ENCODE data around the gene BLNK. TPM values are rescaled to one million over a fixed set of nuclear protein-coding genes. Genes with fewer than 3 reads are reported as not detected.

The BLNK gene
- total RNA-seq, 1 donor from 2014 or later: not detected

DNA sequence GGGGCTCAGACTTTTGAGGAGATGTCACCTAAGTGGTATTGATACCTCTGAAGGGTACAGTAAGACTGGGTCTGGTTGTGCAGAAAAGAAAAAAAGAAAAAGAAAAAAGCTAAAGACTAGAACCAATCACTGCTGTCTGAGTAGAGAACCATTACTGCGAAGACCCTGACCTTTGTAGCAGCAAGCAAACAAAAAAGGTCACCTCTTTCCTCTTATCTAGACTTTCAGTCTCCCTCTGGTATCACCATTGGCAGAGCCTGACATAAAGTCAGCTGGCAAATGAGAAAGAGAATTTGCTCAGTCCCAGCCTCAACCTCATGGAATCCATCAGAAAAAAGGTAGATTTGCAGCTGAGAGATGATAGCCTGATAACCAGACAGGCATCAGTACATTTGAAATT is 30.2 kb upstream of the BLNK start:
- Mint-ChIP-seq H3K27ac (ENCODE audit: unreplicated experiment) (no peak overlapping the region), H3K4me3 (no peak overlapping the region), H3K9me3 (peaks cover 5% of the 10 kb centered on the region), H3K36me3 (ENCODE audit: low read depth) (no peaks in the 10 kb centered on the region), H3K27me3 (ENCODE audit: low read depth) (peaks cover 3% of the 10 kb centered on the region), H3K4me1 (peaks cover 10% of the 10 kb centered on the region)
- DNase-seq (ENCODE audit: low read depth, low spot score): no peak
- TF ChIP-seq, protein P1, sequence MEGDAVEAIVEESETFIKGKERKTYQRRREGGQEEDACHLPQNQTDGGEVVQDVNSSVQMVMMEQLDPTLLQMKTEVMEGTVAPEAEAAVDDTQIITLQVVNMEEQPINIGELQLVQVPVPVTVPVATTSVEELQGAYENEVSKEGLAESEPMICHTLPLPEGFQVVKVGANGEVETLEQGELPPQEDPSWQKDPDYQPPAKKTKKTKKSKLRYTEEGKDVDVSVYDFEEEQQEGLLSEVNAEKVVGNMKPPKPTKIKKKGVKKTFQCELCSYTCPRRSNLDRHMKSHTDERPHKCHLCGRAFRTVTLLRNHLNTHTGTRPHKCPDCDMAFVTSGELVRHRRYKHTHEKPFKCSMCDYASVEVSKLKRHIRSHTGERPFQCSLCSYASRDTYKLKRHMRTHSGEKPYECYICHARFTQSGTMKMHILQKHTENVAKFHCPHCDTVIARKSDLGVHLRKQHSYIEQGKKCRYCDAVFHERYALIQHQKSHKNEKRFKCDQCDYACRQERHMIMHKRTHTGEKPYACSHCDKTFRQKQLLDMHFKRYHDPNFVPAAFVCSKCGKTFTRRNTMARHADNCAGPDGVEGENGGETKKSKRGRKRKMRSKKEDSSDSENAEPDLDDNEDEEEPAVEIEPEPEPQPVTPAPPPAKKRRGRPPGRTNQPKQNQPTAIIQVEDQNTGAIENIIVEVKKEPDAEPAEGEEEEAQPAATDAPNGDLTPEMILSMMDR (conservative IDR thresholded peaks at IDR 0.05): no peak

DNA sequence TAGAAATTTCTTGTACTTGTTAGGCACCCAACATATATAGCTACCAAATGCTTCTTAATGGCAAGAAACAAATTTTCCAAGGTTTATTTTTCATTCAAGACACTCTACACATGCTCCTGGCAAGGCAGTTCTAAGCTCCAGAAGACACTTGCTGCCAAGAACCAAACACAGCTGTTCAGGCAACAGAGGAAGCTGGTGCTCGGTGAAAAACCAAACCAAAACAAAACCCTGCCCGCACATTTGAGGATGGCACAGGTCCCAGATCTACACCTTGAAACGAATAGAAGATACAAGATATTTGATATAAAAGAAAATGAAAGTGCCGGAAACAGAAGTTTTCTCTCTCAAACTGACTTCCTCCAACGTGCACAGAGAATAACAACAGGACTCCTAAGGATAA is 28.0 kb upstream of the BLNK start:
- no peak for DNase-seq (ENCODE audit: low read depth, low spot score)
- no peaks in the 10 kb centered on the region for H3K36me3 Mint-ChIP-seq (ENCODE audit: low read depth)
- TF ChIP-seq, protein P1 (conservative IDR thresholded peaks at IDR 0.05): no peak
- no peak overlapping the region for H3K4me3 Mint-ChIP-seq
- peaks cover 3% of the 10 kb centered on the region for H3K27me3 Mint-ChIP-seq (ENCODE audit: low read depth)
- peaks cover 5% of the 10 kb centered on the region for H3K9me3 Mint-ChIP-seq
- no peak overlapping the region for H3K27ac Mint-ChIP-seq (ENCODE audit: unreplicated experiment)
- H3K4me1 Mint-ChIP-seq: peaks cover 10% of the 10 kb centered on the region

- Mint-ChIP-seq H3K4me3 (no peak overlapping the region), H3K4me1 (peaks cover 12% of the 10 kb centered on the region), H3K27me3 (ENCODE audit: low read depth) (peaks cover 6% of the 10 kb centered on the region), H3K27ac (ENCODE audit: unreplicated experiment) (no peak overlapping the region), H3K9me3 (no peaks in the 10 kb centered on the region), H3K36me3 (ENCODE audit: low read depth) (no peaks in the 10 kb centered on the region)
- no peak for DNase-seq (ENCODE audit: low read depth, low spot score)
- TF ChIP-seq, protein P1 (conservative IDR thresholded peaks at IDR 0.05): no peak
Measured at GRCh38 chr10:96298362-96298761, 27.0 kb upstream of the BLNK start.

DNA sequence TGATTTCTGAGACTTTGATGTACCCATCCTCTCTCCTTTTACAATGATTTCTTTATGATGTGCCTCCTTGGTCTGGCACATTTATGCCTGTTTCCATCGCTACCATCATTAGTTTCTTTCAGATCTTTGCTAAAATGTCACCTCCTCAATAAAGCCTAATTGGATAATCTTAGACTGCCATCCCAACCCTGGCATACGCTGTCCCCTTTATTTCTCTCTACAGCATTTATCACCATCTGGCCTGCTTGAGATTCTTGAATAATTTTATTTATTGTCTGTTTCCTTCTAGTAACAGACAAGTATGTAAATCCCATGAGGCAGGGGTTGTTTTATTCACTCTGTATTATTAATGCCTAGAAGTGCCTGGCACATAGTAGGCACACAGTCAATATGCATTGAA is 26.1 kb upstream of the BLNK start:
- no peaks in the 10 kb centered on the region for H3K36me3 Mint-ChIP-seq (ENCODE audit: low read depth)
- no peak overlapping the region for H3K4me3 Mint-ChIP-seq
- H3K27me3 Mint-ChIP-seq (ENCODE audit: low read depth): peaks cover 7% of the 10 kb centered on the region
- H3K9me3 Mint-ChIP-seq: no peaks in the 10 kb centered on the region
- H3K27ac Mint-ChIP-seq (ENCODE audit: unreplicated experiment): no peak overlapping the region
- DNase-seq (ENCODE audit: low read depth, low spot score): no peak
- H3K4me1 Mint-ChIP-seq: peaks cover 14% of the 10 kb centered on the region
- TF ChIP-seq, protein P1 (conservative IDR thresholded peaks at IDR 0.05): no peak

DNA sequence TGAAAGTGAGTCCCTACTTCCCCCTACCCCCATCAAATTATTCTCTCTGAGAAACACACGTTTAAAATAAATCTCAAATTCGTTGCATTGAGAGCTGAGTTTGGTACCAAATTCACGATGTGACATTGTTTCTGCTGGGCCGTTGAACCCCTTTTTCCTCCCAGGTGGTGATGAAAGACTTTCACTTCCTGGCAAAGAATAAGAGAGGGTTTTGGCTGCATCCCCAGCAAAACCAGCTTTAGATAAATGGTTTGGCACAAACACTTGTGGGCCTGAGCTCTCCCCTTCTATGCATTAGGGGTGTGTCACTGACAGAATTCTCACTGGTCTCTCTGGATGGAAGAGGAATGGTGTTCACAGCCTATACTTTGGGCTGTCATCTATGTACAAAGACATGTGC is 24.1 kb upstream of the BLNK start:
- Mint-ChIP-seq H3K9me3 (no peaks in the 10 kb centered on the region), H3K4me1 (peaks cover 4% of the 10 kb centered on the region), H3K36me3 (ENCODE audit: low read depth) (no peaks in the 10 kb centered on the region), H3K4me3 (no peak overlapping the region), H3K27ac (ENCODE audit: unreplicated experiment) (no peak overlapping the region), H3K27me3 (ENCODE audit: low read depth) (peaks cover 8% of the 10 kb centered on the region)
- DNase-seq (ENCODE audit: low read depth, low spot score): no peak
- TF ChIP-seq, protein P1 (conservative IDR thresholded peaks at IDR 0.05): no peak
